EL (cell line): ENCODE data around the gene DPYSL4.

Source experiments
- DNase-seq: peaks from one replicate; pipeline ENCODE4 v3.0.0-alpha.2; 2016

The DPYSL4 gene

GRCh38 chr10:132230557-132231210 lies 43.9 kb downstream of the DPYSL4 start:
- no peak for DNase-seq

DNA sequence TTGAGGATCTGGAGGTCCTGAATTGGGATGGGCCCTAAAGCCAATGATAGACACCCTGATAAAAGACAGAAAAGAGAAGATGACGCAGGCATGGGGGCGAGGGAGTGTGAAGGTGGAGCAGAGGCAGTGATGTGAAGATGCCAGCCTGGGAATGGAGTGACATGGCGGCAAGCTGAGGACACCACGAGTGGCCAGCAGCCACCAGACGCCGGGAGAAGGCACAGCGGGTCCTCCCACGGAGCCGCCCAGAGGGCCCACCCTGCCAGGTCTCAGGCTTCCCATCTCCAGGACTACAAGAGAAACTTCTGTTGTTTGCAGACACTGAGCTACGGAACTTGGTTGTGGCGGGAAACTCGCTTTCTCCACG lies 44.9 kb downstream of the DPYSL4 start:
- DNase-seq = no peak

- no peak for DNase-seq
Observed at GRCh38 chr10:132232023-132232951, 45.5 kb downstream of the DPYSL4 start.

DNA sequence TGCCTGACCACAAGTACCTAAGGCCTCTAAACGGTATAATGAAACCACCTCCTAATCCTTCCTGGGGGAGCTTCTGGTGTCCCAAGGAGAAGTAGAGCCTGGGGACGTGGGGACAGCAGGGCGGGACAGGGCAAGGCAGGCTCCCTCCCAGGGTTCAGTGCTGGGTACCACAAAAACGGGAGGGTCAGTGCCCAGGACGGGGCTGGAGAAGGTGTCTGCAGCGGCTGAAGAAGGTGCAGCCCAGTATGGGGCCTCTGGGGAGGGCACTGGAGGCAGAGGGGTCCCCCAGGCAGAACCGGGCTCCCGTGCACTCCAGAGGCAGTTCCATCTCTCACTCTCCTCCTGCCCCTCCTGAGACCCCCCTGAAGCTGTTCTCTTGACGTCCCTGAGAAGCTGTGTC lies 46.2 kb downstream of the DPYSL4 start:
- no peak for DNase-seq

DNA sequence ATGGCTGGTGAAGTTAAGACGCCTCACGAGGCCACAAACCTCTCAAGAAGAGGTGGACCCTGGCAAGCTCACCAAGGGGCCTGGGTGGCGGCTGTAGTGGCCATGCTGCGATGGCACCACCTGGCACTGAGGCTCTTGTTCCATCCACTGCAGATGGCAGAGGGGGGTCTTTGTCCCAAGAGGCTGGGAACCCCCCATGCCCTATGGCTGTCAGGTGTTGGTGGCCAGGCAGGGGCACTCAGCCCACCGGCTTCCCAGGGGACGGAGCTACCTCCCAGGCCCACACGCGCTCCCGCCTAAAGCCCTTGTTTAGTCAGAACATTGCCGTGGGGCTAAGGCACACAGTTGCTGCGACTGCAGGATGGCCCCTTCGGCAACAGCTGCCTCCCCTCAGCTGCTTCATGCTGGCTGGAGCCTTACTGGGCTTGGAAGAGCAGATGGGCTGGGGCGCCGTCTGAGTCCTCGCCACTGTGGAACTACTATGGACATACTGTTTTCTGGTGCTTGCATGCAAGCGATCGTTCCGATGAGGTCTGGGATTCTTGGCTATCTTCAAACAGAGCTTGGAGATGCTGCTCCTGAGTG lies 46.8 kb downstream of the DPYSL4 start:
- no peak for DNase-seq

GRCh38 chr10:132234860-132235259 lies 48.1 kb downstream of the DPYSL4 start:
- no peak for DNase-seq

GRCh38 chr10:132236161-132236560 lies 49.4 kb downstream of the DPYSL4 start:
- DNase-seq = no peak

- DNase-seq = no peak
Observed at GRCh38 chr10:132236881-132237280, 50.1 kb downstream of the DPYSL4 start.

- DNase-seq = no peak
Observed at GRCh38 chr10:132237396-132237795, 50.6 kb downstream of the DPYSL4 start.

DNA sequence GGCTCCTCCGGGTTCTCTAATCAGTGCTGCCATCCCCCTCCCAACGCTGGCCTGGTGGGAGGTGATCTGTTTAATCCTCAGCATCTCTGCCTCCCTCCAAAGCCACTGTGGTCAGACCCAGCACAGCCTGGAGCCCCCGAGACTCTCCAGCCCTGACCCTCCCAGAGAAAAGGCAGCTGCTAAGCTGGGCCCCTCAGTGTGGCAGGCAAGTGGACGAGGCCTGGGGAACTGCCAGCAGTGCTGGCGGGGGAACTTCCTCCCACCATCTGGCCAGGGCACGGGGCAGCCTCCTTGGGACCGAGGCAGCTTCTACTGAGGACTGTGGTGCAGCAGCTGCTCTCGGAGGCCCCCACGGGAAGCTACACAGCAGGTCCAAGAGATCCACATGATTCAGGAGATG lies 51.1 kb downstream of the DPYSL4 start:
- DNase-seq = no peak

DNA sequence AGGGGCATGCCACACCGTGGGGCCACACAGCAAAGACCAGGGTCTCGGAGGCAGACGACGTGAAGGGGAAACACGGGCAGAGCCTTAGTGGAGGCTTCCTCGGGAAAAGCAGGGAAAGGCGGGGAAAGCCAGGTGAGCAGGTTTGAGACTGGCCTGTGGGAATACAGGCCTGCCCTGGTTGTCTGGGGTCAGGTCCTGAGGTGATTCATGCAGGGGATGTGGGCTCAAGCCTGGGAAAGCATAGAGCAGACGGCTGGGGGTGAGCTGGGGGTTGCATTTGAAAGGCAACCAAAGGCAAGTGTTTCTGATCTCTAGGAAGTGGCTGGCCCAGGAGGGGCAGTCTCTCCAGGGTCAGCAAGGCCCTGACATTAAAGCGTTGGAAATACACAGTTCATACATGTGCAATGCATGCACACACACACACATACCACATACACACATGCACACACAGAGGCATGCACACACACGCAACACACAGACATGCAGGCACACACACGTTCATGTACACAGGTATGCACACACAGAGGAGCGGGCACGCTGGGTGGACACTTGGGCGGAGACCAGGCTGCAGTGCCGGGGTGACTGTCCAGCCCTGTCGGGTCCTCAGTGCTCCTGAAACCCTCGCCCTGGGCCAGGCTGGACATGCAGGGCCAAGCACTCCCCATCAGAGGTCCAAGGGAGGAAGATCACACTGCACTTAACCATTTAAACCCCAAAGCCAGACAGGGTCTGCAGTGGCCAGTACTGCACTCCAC lies 51.8 kb downstream of the DPYSL4 start:
- DNase-seq = no peak

GRCh38 chr10:132239126-132240031 lies 52.6 kb downstream of the DPYSL4 start:
- DNase-seq = no peak

DNA sequence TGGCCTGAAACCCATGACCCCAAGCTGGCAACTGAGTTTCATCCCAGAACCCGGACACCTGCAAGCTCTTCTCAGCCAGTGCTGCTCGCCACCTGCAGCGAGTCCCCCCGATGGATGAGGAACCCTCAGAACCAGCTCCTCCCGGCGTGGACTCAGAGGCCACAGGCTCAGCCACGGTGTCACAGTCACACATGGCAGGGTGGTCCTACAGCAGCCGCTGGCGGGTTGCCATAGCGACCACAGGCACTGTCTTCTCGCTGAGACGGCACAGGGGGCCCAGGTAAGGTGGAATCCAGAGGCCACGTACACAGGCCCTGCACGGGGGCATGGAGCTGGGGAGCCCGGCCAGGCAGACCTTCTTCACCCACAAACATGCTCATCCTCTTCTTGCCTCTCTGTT lies 53.4 kb downstream of the DPYSL4 start:
- DNase-seq = no peak

DNA sequence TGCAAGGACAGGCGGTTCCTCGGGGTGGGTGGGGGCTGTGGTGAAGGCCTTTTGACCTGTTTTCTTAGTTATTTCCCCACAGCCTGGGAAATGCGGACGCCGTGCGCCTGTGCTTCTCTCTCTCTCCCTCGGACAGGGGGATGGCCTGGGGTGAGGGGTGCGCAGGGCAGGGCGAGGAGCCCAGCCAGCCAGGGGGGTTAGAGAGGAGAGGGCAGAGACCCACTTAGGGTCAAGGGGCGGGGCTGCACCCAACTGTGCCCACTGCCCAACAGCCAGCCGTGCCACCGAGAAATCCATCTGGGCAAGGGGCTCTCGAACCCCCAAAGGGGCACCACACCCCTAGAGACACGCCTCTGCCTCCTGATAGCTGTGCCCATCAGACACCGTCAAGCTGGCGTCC lies 53.8 kb downstream of the DPYSL4 start:
- DNase-seq = no peak

GRCh38 chr10:132241086-132241485 lies 54.3 kb downstream of the DPYSL4 start:
- DNase-seq = no peak

GRCh38 chr10:132241496-132241895 lies 54.7 kb downstream of the DPYSL4 start:
- DNase-seq = no peak

DNA sequence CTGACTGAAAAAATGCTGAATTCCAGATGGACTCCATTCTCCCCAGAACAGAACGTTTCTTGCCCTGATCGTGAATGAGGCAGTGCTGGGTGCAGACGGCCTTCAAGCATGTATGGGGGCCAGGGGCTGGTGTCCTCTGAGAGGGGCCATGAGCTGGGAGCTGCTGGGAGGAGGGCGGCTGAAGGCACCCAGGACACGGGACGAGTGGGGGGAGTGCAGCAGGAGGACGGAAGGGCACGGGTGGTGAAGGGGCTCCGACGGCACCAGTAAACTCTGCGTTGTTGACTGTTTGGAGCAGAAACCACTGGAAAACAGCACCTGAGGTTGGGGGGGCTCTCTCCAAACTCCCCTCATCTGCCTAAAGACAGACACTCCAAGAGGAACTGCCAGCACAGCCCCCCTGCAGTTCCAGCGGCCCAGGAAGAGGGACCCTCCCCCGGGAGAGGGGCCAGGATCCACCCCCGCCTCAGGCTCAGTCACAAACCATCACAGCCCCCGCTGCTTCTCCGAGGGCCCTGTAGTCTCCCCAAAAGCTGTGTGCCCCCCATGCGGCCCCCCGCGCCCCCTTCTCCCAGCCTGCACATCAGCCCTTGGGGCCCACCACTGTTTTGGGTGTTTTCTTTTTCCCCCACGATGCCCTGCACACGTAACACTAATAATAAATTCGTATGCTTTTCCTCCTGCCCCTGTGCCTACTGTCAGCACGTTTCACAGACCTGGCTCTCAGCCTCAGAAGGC lies 55.5 kb downstream of the DPYSL4 start:
- DNase-seq = no peak

DNA sequence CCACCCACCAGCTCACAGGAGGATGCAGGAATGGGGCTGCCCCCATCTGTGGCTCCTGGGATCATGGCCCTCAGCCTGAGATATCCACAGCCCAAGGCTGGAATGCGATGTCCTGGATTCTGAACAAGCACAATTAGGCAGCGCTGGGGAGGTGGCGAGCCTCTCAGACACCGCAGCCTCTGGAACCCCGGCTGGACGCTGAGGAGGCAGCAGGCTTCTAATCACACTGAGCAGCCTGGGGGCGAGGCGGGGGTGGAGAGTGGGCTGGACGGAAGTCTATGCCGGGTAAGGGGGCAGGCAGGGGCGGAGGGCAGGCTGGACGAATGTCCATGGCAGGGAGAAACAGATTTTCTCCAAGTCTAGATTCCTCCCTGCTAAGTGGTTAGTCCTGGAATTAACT lies 56.4 kb downstream of the DPYSL4 start:
- DNase-seq = no peak

GRCh38 chr10:132243626-132244025 lies 56.9 kb downstream of the DPYSL4 start:
- DNase-seq = no peak

- no peak for DNase-seq
Observed at GRCh38 chr10:132245056-132245455, 58.3 kb downstream of the DPYSL4 start.

DNA sequence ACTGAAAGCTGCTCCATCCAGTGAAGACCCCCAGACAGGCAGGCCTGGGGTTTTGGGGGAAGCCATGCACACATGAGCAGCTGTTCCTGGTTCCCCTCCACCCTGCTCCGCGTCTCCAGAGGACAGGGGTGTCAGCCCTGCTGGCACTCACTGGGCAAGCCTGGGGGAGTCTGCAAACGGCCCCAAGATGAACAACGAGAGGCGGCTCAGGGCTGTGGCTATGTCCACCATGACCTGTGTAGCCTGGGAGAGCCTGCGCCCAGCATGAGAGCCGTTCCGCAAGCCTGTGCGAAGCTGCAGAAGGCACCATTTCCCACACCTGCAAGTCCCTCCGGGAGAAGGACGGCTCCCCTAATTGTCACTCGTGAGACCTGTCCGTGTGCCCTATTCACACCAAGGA lies 59.5 kb downstream of the DPYSL4 start:
- DNase-seq = no peak
